GOT3 (cell line): ENCODE results near the gene TUB.

Experiments used
- DNase-seq: peaks from one replicate; lab custom pipeline; 2025; ENCODE audit warnings: mixed read lengths; lab: John Stamatoyannopoulos, UW

The TUB gene

GRCh38 chr11:8091721-8092120 lies 10.7 kb downstream of the TUB start:
- no peak for DNase-seq

GRCh38 chr11:8092587-8093424 lies 11.8 kb downstream of the TUB start:
- DNase-seq, result no peak

- DNase-seq, result no peak
These were observed 13.0 kb downstream of the TUB start for GRCh38 chr11:8093931-8094575.

GRCh38 chr11:8094656-8095055 lies 13.6 kb downstream of the TUB start:
- DNase-seq, result no peak

GRCh38 chr11:8095371-8095770 lies 14.4 kb downstream of the TUB start:
- no peak for DNase-seq

GRCh38 chr11:8095806-8096522 lies 15.0 kb downstream of the TUB start:
- DNase-seq, result no peak

GRCh38 chr11:8096575-8096974 lies 15.6 kb downstream of the TUB start:
- DNase-seq, result no peak

- DNase-seq, result no peak
These were observed 16.1 kb downstream of the TUB start for GRCh38 chr11:8097062-8097461.

GRCh38 chr11:8097468-8097867 lies 16.5 kb downstream of the TUB start:
- no peak for DNase-seq

- DNase-seq, result no peak
These were observed 16.9 kb downstream of the TUB start for GRCh38 chr11:8097926-8098325.

- no peak for DNase-seq
These were observed 17.4 kb downstream of the TUB start for GRCh38 chr11:8098361-8098760.

GRCh38 chr11:8098879-8099278 lies 17.9 kb downstream of the TUB start:
- no peak for DNase-seq

GRCh38 chr11:8099291-8099899 lies 18.4 kb downstream of the TUB start:
- no peak for DNase-seq

GRCh38 chr11:8100158-8100557 lies 19.1 kb downstream of the TUB start:
- DNase-seq, result no peak

GRCh38 chr11:8100605-8101004 lies 19.6 kb downstream of the TUB start:
- DNase-seq, result no peak

GRCh38 chr11:8101421-8101820 lies 20.4 kb downstream of the TUB start:
- no peak for DNase-seq

GRCh38 chr11:8102296-8102915 lies 21.4 kb downstream of the TUB start:
- no peak for DNase-seq

GRCh38 chr11:8102965-8103364 lies 22.0 kb downstream of the TUB start:
- DNase-seq, result no peak

GRCh38 chr11:8103909-8104308 lies 22.9 kb downstream of the TUB start:
- no peak for DNase-seq

- DNase-seq, result no peak
These were observed 24.1 kb downstream of the TUB start for GRCh38 chr11:8105133-8105532.

- no peak for DNase-seq
These were observed 24.7 kb downstream of the TUB start for GRCh38 chr11:8105666-8106065.

- DNase-seq, result no peak
These were observed 25.7 kb downstream of the TUB start for GRCh38 chr11:8106679-8107078.
